K562 (cell line): Measurements from ENCODE around the gene ERICH2. TPM values are rescaled to one million over a fixed set of nuclear protein-coding genes. Genes with fewer than 3 reads are reported as not detected.
A peak's percentile ranks its signal among the peaks of the same experiment; 100 is the strongest.

ENCODE experiments used
- BCOR ChIP-seq: fragments of 450-650 bp; IDR thresholded peaks from 2 replicates; pipeline ENCODE4 v1.6.1; 2016
- CGGBP1 ChIP-seq: fragments of 250-450 bp; sonication (Bioruptor Pico); IDR thresholded peaks from 2 replicates; pipeline ENCODE4 v1.9.0; 2021; ENCODE audit warnings: mild to moderate bottlenecking
- ERF ChIP-seq: fragments of 450-650 bp; formaldehyde crosslinking; IDR thresholded peaks from 2 replicates; pipeline ENCODE4 v1.4.0; 2020; ENCODE audit warnings: mild to moderate bottlenecking, mixed read lengths
- GABPB1 ChIP-seq: sonication (generic); formaldehyde crosslinking; IDR thresholded peaks from 2 replicates; pipeline ENCODE4 v1.8.0; 2022; ENCODE audit warnings: mild to moderate bottlenecking, missing genetic modification reagents
- HES1 ChIP-seq: fragments of 450-650 bp; IDR thresholded peaks from 2 replicates; pipeline ENCODE4 v1.6.1; 2016; ENCODE audit warnings: low read depth, mild to moderate bottlenecking, moderate library complexity
- HNRNPH1 ChIP-seq: fragments of 200-400 bp; formaldehyde crosslinking; optimal IDR thresholded peaks from 2 replicates; pipeline ENCODE3; 2017; ENCODE audit warnings: low read depth, mild to moderate bottlenecking, low read length, moderate library complexity
- PML ChIP-seq: IDR thresholded peaks from 2 replicates; pipeline ENCODE4 v1.6.1; 2012; ENCODE audit warnings: low read length, inconsistent platforms
- PURB ChIP-seq: sonication (generic); formaldehyde crosslinking; IDR thresholded peaks from 2 replicates; pipeline ENCODE4 v1.9.0; 2021; ENCODE audit warnings: low read depth, mild to moderate bottlenecking, missing genetic modification reagents
- RBBP5 ChIP-seq: fragments of 200-600 bp; sonication (generic); IDR thresholded peaks from 2 replicates; pipeline ENCODE4 v1.6.1; 2012; ENCODE audit warnings: borderline replicate concordance, mild to moderate bottlenecking, low read length, control low read depth, inconsistent platforms; ENCODE audit not compliant: insufficient read depth, poor library complexity, severe bottlenecking
- SFPQ ChIP-seq: fragments of 200-400 bp; formaldehyde crosslinking; IDR thresholded peaks from 2 replicates; pipeline ENCODE4 v1.6.1; 2017; ENCODE audit warnings: mild to moderate bottlenecking, low read depth, low read length, moderate library complexity
- XRCC3 ChIP-seq: fragments of 450-650 bp; IDR thresholded peaks from 2 replicates; pipeline ENCODE4 v1.6.1; 2017; ENCODE audit warnings: mild to moderate bottlenecking, moderate library complexity
- ZBTB12 ChIP-seq: fragments of 250-450 bp; sonication (Bioruptor Pico); IDR thresholded peaks from 2 replicates; pipeline ENCODE4 v1.4.0; 2020
- ZFP1 ChIP-seq: fragments of 450-650 bp; formaldehyde crosslinking; IDR thresholded peaks from 2 replicates; pipeline ENCODE4 v1.4.0; 2020; ENCODE audit warnings: mild to moderate bottlenecking, mixed read lengths
- ZNF347 ChIP-seq: fragments of 450-650 bp; formaldehyde crosslinking; IDR thresholded peaks from 2 replicates; pipeline ENCODE4 v1.4.0; 2020; ENCODE audit warnings: low read depth, mild to moderate bottlenecking, moderate library complexity
- ZNF77 ChIP-seq: fragments of 250-450 bp; sonication (Bioruptor Pico); IDR thresholded peaks from 2 replicates; pipeline ENCODE4 v1.5.0; 2020
- ZNF778 ChIP-seq: fragments of 450-650 bp; formaldehyde crosslinking; IDR thresholded peaks from 2 replicates; pipeline ENCODE4 v1.4.0; 2020; ENCODE audit warnings: mild to moderate bottlenecking, moderate library complexity
- polyA plus RNA-seq, 8 experiments: library from polyadenylated mRNA; depleted of rRNA in 4 of 8; stranded (reverse) in 5 of 8; unstranded in 3 of 8; fragments of >200 nt; fragmentation: Nextera tagmentation in 2 of 8; fragmentation: Illumina TruSeq in 1 of 8; extraction: Ambion mirVana in 2 of 8; extraction: Trizol in 1 of 8; gene quantifications; 2 replicates each; pipeline versions ENCODE4 v1.2.1 to v1.2.3, GENCODE V29; 2011 to 2014; ENCODE audit warnings: inconsistent platforms in 1 of 8, missing spikeins in 1 of 8
- total RNA-seq, 7 experiments: library from RNA; depleted of rRNA in 6 of 7; stranded (reverse); fragments of >200 nt in 6 of 7; fragmentation: Illumina TruSeq in 2 of 7; extraction: Trizol in 2 of 7; gene quantifications; 2 replicates each; pipeline versions ENCODE4 v1.2.1 to v1.2.3, GENCODE V29; 2011 to 2021; ENCODE audit warnings: low replicate concordance in 1 of 7
- TF ChIP-seq, protein P1 (sequence below): fragments of 250-450 bp; sonication (Bioruptor Pico); IDR thresholded peaks from 2 replicates; pipeline ENCODE4 v1.8.0; 2022; ENCODE audit warnings: inconsistent platforms
- TF ChIP-seq, protein P2 (sequence below), 2 experiments: IDR thresholded peaks; 2 replicates each; pipeline ENCODE4 v1.6.1; 2011; ENCODE audit warnings: borderline replicate concordance in 1 of 2, control low read depth in 1 of 2, low read depth in 1 of 2, low read length in 1 of 2, mild to moderate bottlenecking in 1 of 2, mixed read lengths in 1 of 2, moderate library complexity in 1 of 2; ENCODE audit not compliant: insufficient read depth in 1 of 2, insufficient read length in 1 of 2, poor library complexity in 1 of 2, severe bottlenecking in 1 of 2; ENCODE audit errors: extremely low read depth in 1 of 2

ERICH2 gene
- total and polyA plus RNA-seq, 9 of the 15 experiments (the other 6 are each of a cell fraction or from before 2014, with no cell fraction given), result 0.85 to 2.4 (median 1.6) TPM

- TF ChIP-seq SFPQ, result no peak
- TF ChIP-seq ZBTB12, result no peak
- TF ChIP-seq XRCC3, result no peak
- no peak for TF ChIP-seq BCOR
- TF ChIP-seq PML, result no peak
- TF ChIP-seq ZNF778 (CRISPR knock-in tag), result no peak
- no peak for TF ChIP-seq HNRNPH1
- no peak for TF ChIP-seq ZNF347 (CRISPR knock-in tag)
- no peak for TF ChIP-seq RBBP5
- TF ChIP-seq ZFP1 (CRISPR knock-in tag), result no peak
- TF ChIP-seq HES1, result no peak; the same call in 1 of the 2 replicates
- TF ChIP-seq, protein P1, sequence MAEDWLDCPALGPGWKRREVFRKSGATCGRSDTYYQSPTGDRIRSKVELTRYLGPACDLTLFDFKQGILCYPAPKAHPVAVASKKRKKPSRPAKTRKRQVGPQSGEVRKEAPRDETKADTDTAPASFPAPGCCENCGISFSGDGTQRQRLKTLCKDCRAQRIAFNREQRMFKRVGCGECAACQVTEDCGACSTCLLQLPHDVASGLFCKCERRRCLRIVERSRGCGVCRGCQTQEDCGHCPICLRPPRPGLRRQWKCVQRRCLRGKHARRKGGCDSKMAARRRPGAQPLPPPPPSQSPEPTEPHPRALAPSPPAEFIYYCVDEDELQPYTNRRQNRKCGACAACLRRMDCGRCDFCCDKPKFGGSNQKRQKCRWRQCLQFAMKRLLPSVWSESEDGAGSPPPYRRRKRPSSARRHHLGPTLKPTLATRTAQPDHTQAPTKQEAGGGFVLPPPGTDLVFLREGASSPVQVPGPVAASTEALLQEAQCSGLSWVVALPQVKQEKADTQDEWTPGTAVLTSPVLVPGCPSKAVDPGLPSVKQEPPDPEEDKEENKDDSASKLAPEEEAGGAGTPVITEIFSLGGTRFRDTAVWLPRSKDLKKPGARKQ (CRISPR knock-in tag), result no peak
- TF ChIP-seq ERF (CRISPR knock-in tag), result no peak
- no peak for TF ChIP-seq CGGBP1
- peak; percentile 22; the same call in 1 of the 2 replicates for TF ChIP-seq GABPB1
- TF ChIP-seq PURB (CRISPR knock-in tag), result no peak
- TF ChIP-seq, protein P2, sequence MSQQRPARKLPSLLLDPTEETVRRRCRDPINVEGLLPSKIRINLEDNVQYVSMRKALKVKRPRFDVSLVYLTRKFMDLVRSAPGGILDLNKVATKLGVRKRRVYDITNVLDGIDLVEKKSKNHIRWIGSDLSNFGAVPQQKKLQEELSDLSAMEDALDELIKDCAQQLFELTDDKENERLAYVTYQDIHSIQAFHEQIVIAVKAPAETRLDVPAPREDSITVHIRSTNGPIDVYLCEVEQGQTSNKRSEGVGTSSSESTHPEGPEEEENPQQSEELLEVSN (IDR thresholded peaks at IDR 0.05; ENCODE audit: borderline replicate concordance in 1 of 2, extremely low read depth in 1 of 2, insufficient read depth in 1 of 2, insufficient read length in 1 of 2, low read depth in 1 of 2, low read length in 1 of 2, poor library complexity in 1 of 2, severe bottlenecking in 1 of 2), result no peak
- no peak for TF ChIP-seq ZNF77 (CRISPR knock-in tag)
Observed at GRCh38 chr2:170771421-170771937, 1.3 kb downstream of the ERICH2 start (continued).
